GM12873 (cell line): ENCODE data around the gene NRF1.

Experiments
- CTCF ChIP-seq: IDR thresholded peaks from 2 replicates; pipeline ENCODE4 v1.5.1; 2012; ENCODE audit warnings: low read depth, mild to moderate bottlenecking, moderate library complexity, low read length, control low read depth; ENCODE audit not compliant: insufficient read depth; ENCODE audit errors: missing control alignments

The NRF1 gene

GRCh38 chr7:129773328-129773731 is 161.8 kb downstream of the NRF1 start:
- no peak for TF ChIP-seq CTCF

GRCh38 chr7:129773871-129774270 is 162.4 kb downstream of the NRF1 start:
- no peak for TF ChIP-seq CTCF

GRCh38 chr7:129774359-129774758 is 162.8 kb downstream of the NRF1 start:
- TF ChIP-seq CTCF, result no peak

GRCh38 chr7:129774871-129775694 is 163.6 kb downstream of the NRF1 start:
- no peak for TF ChIP-seq CTCF

- no peak for TF ChIP-seq CTCF
Observed at GRCh38 chr7:129775695-129776361, 164.3 kb downstream of the NRF1 start.

- no peak for TF ChIP-seq CTCF
Observed at GRCh38 chr7:129776362-129776722, 164.8 kb downstream of the NRF1 start.

- TF ChIP-seq CTCF, result no peak
Observed at GRCh38 chr7:129777195-129777844, 165.8 kb downstream of the NRF1 start.
